ENCODE measurements around the gene FCER1G.

The FCER1G gene

DNA sequence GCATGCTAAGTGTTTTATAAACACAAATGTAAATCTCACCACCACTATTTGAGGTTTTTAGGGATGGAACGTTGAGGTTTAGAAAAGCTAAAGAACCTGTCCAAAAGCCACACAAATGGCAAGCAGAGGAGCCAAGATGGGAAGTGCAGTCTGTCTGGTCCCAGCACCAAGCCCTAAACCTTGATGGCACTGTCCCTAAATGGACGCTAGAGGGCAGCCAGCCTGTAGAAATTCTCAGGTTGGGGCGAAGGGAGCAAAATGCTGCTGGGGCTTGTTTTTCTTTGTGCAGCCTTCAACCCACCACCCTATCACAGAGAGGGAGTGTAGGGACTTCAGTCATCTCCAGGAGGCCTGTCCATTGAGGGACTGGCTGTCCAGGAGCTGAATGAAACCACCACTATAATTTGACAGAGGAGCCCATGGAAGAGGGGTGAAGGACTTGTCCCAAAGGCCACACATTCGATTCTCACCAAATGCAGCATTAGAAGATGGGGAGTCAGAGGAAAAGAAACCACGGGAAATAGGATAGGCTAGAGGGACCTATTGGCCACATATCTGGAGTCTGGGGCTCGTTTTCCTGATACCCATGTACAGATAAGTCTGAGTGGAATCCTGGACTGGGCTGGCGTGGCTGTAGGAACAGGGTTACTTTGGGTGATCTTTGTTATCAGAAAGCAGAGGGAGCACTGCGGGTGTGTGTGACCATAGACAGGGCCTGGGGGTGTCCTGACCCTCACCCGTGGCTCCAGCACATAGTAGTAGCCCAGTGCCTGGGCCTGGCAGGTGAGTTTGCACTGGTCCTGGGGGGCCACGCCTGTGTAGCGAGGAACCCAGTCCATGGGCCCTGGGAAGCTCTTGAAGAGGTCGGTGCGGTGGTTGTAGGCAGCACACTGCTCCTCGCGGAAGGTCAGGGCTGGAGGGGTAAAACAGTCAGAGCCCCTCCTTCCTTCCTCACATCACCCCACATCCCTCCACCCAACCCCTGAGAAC is 22.3 kb upstream of the FCER1G start:
- no peaks in the 10 kb centered on the region for H3K27me3 ChIP-seq (ENCODE audit: insufficient read depth, low read length)
- no peaks in the 10 kb centered on the region for H3K79me2 ChIP-seq (ENCODE audit: insufficient read depth, low read length)
- no peaks in the 10 kb centered on the region for H3K36me3 ChIP-seq (ENCODE audit: insufficient read depth, low read length)
- no peaks in the 10 kb centered on the region for H3K9me2 ChIP-seq (ENCODE audit: low read depth, low read length)
- no peak overlapping the region for H3K27ac ChIP-seq (ENCODE audit: low read depth, low read length, poor library complexity, severe bottlenecking)
- no peaks in the 10 kb centered on the region for H3K9me3 ChIP-seq (ENCODE audit: low read length)
- H3F3A ChIP-seq (ENCODE audit: insufficient read depth, low read length): no peaks in the 10 kb centered on the region
- TF ChIP-seq EZH2 (IDR thresholded peaks at IDR 0.05; ENCODE audit: borderline replicate concordance, low read length) (no peak), CTCF (IDR thresholded peaks at IDR 0.05; ENCODE audit: low read length) (peak; percentile 95)
- no peaks in the 10 kb centered on the region for H4K20me1 ChIP-seq (ENCODE audit: insufficient read depth, low read length)
- no peak overlapping the region for H3K4me2 ChIP-seq (ENCODE audit: low read length)
- peaks cover 5% of the 10 kb centered on the region for H3K4me1 ChIP-seq (ENCODE audit: insufficient read depth, low read length, severe bottlenecking)
- no peak overlapping the region for H3K4me3 ChIP-seq (ENCODE audit: low read depth, low read length, poor library complexity, severe bottlenecking)
- H3K9ac ChIP-seq (ENCODE audit: low read length): no peak overlapping the region
- H2AFZ ChIP-seq (ENCODE audit: low read length): no peak overlapping the region

- H3F3A ChIP-seq (ENCODE audit: insufficient read depth, low read length): no peaks in the 10 kb centered on the region
- no peak overlapping the region for H3K4me2 ChIP-seq (ENCODE audit: low read length)
- H4K20me1 ChIP-seq (ENCODE audit: insufficient read depth, low read length): no peaks in the 10 kb centered on the region
- no peak overlapping the region for H3K9ac ChIP-seq (ENCODE audit: low read length)
- no peaks in the 10 kb centered on the region for H3K36me3 ChIP-seq (ENCODE audit: insufficient read depth, low read length)
- H3K27me3 ChIP-seq (ENCODE audit: insufficient read depth, low read length): no peaks in the 10 kb centered on the region
- no peak overlapping the region for H3K27ac ChIP-seq (ENCODE audit: low read depth, low read length, poor library complexity, severe bottlenecking)
- no peaks in the 10 kb centered on the region for H3K9me2 ChIP-seq (ENCODE audit: low read depth, low read length)
- peaks cover 5% of the 10 kb centered on the region for H3K4me1 ChIP-seq (ENCODE audit: insufficient read depth, low read length, severe bottlenecking)
- no peaks in the 10 kb centered on the region for H3K79me2 ChIP-seq (ENCODE audit: insufficient read depth, low read length)
- no peak overlapping the region for H3K4me3 ChIP-seq (ENCODE audit: low read depth, low read length, poor library complexity, severe bottlenecking)
- no peak for TF ChIP-seq CTCF (IDR thresholded peaks at IDR 0.05; ENCODE audit: low read length)
- no peak for TF ChIP-seq EZH2 (IDR thresholded peaks at IDR 0.05; ENCODE audit: borderline replicate concordance, low read length)
- H2AFZ ChIP-seq (ENCODE audit: low read length): no peak overlapping the region
- H3K9me3 ChIP-seq (ENCODE audit: low read length): no peaks in the 10 kb centered on the region
Measured at GRCh38 chr1:161193561-161194235, 21.4 kb upstream of the FCER1G start.

DNA sequence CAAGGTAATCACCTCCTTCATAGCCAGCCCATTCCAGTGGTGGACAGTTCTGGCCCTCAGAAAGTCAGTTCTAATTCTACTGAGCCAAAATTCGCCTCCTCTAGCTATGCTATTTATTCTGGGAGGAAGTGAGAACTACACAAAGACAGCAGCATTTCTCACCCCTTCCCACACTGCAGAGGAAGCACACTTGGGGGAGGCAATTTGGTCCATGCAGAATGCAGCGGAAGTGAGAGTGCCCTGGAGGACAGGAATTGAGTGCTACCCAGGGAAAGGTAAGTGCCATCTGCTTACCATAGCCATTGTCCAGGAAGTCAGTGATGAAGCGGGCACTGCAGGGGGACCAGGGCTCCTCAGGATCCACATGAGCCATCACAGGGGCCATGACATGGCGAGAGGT is 19.9 kb upstream of the FCER1G start:
- Histone ChIP-seq H3K27ac (ENCODE audit: low read depth, low read length, poor library complexity, severe bottlenecking) (no peak overlapping the region), H3K36me3 (ENCODE audit: insufficient read depth, low read length) (no peaks in the 10 kb centered on the region), H3K4me2 (ENCODE audit: low read length) (no peak overlapping the region)

More for the DNA sequence above, 19.9 kb upstream of the FCER1G start:
- Histone ChIP-seq H3F3A (ENCODE audit: insufficient read depth, low read length) (no peaks in the 10 kb centered on the region), H3K4me1 (ENCODE audit: insufficient read depth, low read length, severe bottlenecking) (peaks cover 5% of the 10 kb centered on the region), H3K9ac (ENCODE audit: low read length) (no peak overlapping the region), H3K9me2 (ENCODE audit: low read depth, low read length) (no peaks in the 10 kb centered on the region), H3K4me3 (ENCODE audit: low read depth, low read length, poor library complexity, severe bottlenecking) (no peak overlapping the region), H2AFZ (ENCODE audit: low read length) (no peak overlapping the region), H4K20me1 (ENCODE audit: insufficient read depth, low read length) (no peaks in the 10 kb centered on the region), H3K27me3 (ENCODE audit: insufficient read depth, low read length) (no peaks in the 10 kb centered on the region), H3K79me2 (ENCODE audit: insufficient read depth, low read length) (no peaks in the 10 kb centered on the region), H3K9me3 (ENCODE audit: low read length) (no peaks in the 10 kb centered on the region)
- TF ChIP-seq EZH2 (IDR thresholded peaks at IDR 0.05; ENCODE audit: borderline replicate concordance, low read length) (no peak), CTCF (IDR thresholded peaks at IDR 0.05; ENCODE audit: low read length) (no peak)
